Frontal cortex (tissue), 4 donors: ENCODE data around the gene MED13L. TPM values are rescaled to one million over a fixed set of nuclear protein-coding genes. Genes with fewer than 3 reads are reported as not detected.
A peak's percentile ranks its signal among the peaks of the same experiment; 100 is the strongest.

Experiments used
- DNase-seq, 2 donors: peaks; one replicate each; pipeline ENCODE4 v3.0.0; 2012; ENCODE audit warnings: low spot score in 2 of 2
- FAIRE-seq: peaks from 2 replicates; lab custom pipeline; 2012; peaks lifted over from hg19 to GRCh38; lab: Jason Lieb, UNC
- total RNA-seq: library from RNA; depleted of rRNA; stranded (reverse); fragments of >200 nt; gene quantifications from one replicate; pipeline ENCODE4 v1.2.3, GENCODE V29; 2014
- donor health status: control.
- donor health status: control.
- donor health status: control.

The MED13L gene
- total RNA-seq, 1 donor from 2014 or later, result 164 TPM

DNA sequence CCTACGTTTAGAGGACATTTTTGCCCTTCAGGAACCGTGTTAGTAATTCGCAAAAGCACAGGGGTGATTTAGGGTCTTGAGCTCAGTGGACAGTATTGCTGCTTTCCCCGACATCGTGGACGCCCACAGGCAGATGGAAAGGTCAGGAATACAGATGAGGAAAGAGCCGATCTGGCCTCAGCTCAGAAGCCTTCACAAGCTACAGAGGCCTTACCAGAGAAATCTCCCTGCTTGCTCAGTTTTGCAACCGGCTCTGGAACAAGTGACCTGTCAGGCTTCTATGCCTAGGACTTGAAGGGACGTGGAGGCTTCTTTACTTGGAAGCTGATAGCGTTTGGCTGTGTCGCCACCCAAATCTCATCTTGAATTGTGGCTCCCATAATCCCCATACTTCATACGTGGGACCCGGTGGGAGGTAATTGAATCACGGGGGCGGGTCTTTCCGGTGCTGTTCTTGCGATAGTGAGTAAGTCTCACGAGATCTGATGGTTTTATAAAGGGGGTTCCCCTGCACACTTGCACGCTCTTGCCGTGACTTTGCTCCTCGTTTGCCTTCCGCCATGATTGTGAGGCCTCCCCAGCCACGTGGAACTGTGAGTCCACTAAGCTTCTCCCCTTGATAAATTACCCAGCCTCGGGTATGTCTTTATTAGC is 332.5 kb downstream of the MED13L start:
- DNase-seq (no peak), FAIRE-seq (no peak)

DNA sequence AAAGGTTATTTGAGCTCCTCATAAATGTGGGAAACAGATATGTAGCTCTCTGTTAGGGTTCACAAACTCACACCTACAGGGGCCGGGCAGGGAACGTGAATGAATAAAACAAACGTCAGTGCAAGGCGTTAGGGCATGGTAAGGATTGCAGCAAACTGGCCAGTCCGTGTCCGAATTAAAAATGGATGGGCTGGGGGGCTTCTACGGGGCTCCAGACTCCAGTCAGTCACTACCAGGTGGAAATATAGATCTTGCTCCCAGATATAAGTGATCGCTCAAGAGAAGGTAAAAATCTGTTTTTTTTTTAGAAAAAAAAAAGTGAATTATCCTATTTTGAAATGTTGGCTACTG is 333.1 kb downstream of the MED13L start:
- no peak for FAIRE-seq
- no peak for DNase-seq

DNA sequence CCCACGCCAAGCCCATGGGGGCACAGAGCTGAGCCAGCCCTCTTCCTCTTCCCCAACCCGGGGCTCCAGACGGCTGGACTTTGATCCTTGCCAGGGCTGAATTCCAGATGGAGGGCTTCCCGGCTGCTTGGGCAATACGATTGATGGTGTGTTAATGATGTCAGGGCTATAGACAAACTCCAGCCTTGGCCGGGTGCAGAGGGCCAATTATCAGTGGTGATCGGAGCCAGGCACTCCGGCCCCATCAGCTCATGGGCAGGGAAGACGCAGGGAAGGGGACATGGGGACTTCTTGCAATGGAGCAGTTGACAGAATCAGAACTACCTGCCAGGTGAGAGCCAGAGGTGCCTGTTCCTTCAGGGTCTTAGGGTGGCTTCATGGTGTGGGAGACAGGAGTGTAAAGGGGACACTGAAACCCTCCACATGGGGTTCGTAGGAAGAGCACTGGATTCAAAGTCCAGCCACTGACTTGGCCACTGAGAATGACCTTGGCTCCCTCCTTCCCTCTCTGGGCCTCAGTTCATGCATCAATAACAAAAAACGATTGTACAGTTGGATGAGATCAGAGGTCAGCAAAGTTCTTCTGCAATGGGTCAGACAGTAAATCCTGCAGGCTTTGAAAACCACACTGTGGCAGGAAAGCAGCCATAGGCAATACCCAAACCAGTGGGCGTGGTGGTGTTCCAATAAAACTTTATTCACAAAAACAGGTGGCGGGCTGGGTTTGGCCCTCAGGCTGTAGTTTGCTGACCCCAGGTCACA is 333.7 kb downstream of the MED13L start:
- no peak for FAIRE-seq
- peak in 1 of 2 donors; percentile 42 for DNase-seq

DNA sequence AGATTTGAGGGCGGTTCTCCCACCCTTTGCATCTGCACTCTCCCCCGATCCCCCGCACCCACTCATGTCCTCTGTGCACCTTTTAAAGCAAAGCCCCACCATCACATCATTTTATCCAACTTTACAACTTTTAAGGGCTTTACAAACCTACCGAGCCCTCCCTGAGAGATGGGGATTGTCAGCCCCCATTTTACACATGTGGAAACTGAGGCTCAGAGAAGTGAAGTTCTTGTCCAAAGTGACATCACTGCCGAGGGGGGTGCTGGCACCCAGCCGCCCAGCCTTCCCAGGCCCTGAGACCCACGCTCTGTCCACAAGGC is 334.2 kb downstream of the MED13L start:
- FAIRE-seq (no peak), DNase-seq (no peak)

DNA sequence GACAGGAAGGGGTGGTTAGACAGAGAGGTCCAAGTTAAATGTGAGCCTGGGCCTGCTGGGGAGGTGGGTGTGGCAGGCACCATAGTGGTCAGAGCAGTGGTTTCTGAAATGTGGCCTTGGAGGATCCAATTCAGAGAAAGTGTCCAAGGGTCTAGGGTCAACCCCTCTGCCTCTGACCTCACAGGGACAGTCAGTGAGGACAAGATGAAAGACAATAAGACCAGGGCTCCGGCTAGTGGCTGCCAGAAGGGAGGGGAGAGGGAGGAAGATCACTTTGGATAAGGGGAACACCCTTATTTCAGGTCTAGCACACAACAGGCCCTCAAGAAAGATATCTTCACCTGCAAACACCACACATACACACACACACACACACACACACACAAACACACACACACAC is 335.1 kb downstream of the MED13L start:
- DNase-seq (no peak), FAIRE-seq (no peak)

DNA sequence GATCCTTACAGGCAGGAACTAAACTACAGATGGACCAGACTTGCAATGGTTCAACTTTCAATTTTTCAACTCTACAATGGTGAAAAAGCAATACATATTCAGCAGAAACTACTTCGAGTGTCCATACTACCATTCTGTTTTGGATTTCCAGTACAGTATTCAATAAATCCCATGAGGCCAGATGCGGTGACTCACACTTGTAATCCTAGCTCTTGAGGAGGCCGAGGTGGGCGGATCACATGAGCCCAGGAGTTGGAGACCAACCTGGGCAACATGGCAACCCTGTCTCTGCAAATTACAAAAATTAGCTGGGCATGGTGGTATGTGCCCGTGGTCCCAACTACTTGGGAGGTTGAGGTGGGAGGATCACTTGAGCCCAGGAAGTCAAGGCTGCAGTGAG is 336.1 kb downstream of the MED13L start:
- no peak for FAIRE-seq
- no peak for DNase-seq

DNA sequence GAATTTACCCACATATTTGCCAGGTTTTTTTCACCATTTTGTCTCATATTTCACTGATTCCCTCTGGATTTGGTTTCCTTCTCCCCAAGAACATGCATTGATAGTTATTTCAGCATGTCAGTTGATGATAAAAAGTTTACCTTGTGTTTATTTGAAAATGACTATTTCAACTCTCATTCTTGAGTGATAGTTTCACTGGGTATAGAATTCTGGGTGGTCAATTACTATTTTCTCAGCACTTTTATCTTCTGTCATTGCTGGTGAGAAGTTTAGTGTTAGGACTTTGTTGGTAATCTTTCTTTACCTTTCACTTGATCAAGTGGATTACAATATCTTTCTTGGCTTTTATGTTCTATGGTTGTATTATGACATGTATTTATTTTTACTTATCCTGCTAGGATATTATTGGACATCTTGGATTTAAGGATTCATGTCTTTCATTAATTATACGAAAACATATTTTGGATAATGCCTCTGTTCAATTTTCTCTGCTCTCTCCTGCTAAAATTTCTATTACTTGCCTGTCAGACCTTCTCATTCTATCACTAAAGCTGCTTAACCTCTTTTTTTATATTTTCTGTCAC is 338.6 kb downstream of the MED13L start:
- no peak for DNase-seq
- no peak for FAIRE-seq

DNA sequence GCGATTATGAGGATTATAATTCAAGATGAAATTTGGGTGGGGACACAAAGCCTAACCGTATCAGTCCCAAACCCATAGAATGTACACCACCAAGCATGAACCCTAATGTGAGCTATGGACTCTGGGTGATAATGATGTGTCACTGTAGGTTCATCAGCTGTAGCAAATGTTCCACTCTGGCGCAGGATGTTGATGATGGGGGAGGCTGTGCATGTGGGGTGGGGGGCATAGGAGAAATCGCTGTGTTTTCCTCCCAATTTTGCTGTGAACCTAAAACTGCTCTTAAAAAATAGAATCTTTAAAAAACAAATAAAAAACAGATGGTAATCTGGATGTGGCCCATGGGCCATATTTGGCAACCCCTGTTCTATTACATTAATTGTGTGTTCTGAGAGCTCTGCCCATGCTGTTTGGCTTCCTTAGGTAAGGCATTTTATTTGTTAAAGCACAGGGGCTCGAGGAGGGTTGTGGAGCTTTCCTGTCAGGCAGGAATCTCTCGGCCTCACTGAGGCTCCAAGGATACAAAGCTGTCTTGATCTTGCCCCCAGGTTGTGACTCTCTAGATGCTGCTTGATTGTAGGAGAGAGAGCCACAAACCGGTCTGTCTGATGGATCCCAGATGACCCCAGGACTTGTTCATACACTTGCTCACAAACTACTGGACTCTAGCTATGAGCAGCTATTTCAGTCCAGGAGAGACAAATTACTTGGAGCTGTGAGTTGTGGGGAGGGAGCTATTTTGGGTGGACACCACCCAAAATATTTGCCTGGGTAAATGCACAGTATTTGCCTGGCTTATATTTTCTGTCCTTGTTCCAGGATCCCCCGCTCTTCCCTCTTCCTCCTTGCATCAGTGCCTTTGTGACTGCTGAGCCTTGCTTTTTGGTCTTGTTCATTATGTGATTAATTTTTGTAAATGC is 340.2 kb downstream of the MED13L start:
- FAIRE-seq (no peak), DNase-seq (no peak)

DNA sequence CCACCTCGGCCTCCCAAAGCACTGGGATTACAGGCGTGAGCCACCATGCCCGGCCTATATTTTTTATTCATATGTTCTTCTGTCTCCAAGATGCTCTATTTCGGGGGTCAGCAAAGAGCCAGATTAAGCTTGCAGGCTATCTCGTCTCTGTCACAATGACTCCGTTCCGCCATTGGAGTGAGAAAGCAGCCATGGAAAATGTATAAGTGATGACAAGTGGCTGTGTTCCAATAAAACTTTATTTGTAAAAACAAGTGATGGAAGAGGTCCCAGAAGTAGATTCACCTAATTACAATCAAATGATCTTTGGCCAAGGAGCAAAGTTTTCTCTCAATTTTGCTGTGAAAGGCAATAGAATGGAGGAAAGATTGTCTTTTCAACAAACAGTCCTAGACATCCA is 342.6 kb downstream of the MED13L start:
- no peak for FAIRE-seq
- no peak for DNase-seq

DNA sequence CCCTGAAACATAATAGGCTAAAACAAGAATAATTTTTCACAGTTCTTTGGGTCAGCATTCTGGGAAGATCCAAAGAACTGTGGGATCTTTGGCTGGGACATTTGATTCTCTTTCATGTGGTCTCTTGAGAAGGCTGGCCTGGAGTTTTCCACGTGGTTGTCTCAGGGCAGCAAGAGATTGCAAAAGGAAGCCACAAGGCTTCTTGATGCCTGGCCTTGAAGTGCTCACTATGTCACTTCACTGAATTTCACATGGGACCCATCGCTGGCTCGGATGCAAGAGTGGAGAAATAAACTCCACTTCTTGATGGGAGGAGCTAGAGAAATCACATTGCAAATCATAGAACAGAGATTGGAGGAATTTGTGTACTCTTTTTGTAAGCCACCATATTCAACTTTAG is 343.4 kb downstream of the MED13L start:
- FAIRE-seq (no peak), DNase-seq (no peak)

DNA sequence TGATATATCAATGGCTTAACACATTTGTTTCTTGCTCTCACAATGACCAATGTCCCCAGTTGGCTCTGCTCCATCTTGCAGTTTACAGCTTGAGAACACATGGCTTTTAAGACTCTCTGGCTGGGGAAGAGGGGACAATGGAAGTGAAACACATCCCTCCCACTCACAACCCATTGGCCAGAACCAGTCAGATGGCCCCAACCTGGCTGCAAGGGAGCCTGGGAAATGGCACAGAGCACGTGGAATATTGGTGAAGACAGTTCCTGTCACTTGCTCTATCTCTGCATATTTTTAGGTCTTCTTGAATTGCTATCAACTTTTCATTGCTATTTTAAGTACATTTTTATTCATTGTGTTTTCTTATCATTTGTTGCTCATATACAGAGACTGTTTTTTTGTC is 345.4 kb downstream of the MED13L start:
- no peak for FAIRE-seq

DNA sequence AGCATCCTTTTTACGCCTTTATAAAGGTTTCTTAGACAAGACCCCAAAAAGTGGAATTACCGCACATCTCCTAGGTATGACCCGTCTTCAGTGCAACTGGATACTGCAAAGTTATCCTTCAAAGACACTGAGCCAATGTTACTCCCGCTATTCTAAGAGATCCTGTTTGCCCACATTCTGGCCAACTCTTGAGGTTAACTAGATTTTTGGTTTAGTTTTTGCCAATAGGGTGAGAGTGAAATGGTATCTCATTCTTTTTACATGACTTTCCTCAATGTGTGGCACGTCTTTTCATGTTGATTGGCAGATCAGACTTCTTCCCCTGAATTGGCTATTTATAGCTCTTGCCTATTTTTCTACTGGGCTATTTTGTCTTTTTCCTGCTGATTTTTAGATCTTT is 347.2 kb downstream of the MED13L start:
- FAIRE-seq (no peak), DNase-seq (no peak)

More for the DNA sequence above, 345.4 kb downstream of the MED13L start:
- DNase-seq, result no peak

DNA sequence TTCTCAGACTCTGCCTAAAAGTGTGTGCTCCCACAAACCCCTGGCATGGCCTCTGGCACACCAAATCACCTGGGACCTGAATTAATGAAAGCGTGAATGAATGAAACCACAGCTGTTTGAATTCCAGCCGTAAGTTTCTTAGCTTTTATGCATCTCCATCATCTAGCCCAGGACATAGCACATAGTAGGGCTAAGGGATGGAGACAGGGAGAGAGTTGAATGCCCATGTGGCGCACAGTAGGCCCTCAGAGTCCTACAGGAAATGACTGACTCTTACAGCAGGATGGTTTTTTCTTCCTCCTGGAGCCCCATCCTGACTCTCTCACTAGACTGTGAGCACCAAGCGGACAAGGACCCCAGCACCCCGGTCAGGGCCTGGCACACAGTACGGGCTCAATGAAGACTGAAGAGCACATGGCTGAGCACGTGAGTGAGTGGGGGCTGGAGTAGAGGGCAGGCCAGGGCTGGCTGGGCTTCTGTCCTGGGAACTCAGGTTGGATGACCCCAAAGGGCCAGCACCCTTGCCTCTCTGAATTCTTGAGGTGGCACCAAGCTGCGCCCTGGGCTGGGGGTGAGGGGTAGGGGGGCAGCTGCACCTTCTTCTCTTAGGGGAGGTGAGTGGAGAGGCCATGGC is 351.3 kb downstream of the MED13L start:
- FAIRE-seq (no peak), DNase-seq (no peak)

DNA sequence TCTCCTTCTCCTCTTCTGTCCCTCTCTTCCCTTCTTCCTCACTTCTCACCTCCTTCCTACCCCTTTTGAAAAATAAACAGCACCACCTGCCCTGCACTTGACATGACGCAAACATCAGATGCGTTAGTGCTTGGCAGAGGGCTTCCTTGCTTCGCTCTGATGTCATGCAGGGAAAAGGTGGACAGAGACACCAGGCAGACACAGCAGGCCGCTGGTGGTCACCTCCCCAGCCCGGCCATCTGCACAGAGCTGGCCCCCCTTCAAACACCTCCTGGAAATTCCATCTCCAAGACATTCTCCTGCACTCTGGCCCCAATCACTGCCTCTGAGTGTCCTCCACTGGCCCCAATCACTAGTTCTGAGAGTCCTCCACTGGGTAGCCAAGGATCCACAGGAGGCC is 353.6 kb downstream of the MED13L start:
- no peak for DNase-seq

DNA sequence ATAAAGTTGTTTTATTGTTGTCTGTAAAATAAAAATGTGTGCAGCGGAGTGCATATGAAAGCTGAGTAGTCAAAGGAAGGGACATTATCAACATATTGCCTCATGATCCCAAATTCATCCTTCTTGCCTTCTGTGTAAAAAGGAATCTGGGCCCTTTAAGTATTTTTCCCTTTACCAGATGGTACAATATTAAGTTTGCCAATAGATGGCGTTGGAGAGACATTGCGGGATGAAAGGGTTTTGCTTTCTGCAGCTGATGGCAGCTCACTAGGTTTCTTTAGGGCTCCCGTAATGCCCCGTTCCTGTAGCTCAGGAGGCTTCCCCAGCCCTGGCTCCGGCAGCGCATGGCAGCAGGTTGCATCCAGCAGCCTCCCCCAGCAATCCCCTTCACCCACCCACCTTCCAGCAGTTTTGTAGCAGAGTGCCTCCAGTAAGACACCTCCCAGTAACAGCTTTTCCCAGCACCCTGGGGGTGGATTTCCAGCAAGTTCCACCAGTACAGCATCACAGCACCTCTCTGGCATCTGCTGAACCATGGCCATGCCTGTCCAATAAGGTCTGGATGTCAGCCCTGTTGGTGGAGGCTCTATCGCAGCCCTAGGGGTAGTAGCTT is 354.4 kb downstream of the MED13L start:
- no peak for FAIRE-seq
- DNase-seq, result no peak

More for the DNA sequence above, 353.6 kb downstream of the MED13L start:
- no peak for FAIRE-seq

DNA sequence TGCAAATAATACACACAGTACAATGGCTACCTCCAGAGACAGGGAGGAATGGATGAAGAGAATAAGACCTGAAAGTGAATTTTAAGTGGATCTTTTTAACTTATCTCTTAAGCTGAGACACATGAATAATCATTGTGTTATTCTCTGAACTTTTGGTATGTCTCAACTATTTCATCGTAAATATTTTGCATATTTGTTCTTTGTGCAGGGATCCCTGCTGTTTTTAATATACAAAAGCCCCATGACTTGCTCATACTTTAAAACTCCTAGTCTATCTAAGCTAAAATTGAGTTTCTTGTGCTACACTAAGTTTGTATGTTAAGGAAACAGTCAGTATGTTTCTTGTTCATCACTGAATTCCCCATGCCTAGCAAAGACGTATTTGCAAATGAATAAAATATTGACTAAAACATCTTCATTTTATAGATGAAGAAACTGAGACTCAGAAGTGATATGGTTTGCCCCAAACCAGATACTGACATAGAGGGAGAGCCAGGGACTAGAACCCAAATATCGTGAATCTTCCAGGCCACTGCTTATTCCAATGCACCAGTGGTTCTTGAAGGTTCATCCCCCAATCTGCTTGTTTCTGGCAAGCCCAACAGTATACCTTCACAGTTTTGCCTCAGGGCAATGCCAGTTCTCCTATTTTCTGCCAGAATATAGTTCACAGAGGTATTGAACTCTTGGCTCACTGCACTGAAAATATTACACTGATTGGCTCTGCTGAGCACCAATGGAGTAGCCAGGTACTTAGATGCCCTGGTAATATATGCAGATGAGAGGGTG is 356.9 kb downstream of the MED13L start:
- no peak for DNase-seq
- FAIRE-seq, result no peak

DNA sequence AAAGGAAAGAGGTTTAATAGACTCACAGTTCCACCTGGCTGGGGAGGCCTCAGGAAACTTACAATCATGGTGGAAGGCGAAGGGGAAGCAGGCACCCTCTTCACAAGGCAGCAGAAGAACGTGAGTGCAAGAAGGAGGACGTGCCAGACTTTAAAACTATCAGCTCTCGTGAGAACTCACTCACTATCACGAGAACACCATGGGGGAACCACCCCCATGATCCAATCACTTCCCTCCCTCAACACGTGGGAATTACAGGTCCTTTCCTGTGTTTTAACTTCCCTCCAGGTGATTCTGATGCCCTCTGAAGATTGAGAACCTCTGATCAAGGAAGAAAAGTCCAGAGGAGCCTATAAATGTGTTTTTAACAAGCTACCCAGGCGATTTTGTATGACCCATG is 358.7 kb downstream of the MED13L start:
- DNase-seq, result no peak
- FAIRE-seq, result no peak

DNA sequence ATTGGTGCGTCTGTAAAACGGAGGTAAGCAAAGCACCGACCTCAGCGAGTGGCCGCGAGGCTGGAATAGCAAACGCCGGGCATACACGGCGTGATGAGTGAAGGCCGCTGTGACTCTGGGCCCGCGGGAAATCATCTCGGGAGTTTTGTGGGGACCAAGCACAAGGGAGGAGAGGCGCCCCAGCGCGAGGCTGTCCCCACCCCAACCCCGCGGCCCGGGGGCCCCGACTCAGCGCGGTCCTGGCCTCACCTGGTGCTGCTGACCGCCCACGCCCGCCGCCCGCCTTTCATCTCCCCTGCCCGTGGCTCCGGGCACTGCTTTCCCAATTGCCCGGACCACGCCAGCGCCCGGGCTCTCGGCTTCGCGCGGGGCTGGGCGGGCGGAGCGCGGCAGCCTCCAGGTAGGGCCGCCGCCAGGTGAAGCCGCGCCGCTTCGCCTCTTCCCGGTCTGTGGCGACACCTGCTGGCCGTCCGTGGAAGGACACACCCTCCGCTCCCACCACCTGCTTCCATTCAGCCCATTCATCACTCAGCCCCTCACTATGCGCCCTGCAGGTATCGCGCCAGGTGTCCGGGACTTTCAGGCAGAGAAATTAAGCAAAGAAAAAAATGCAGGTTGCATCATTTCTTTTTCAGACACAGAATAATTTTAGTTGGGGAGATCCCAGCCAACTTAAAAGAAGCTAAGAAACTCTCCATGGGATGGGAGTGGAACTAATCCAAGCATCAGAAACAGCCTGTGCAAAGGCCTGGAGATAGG is 360.4 kb downstream of the MED13L start:
- FAIRE-seq, result no peak
- peak; percentile 57 to 73 for DNase-seq
